Epithelial cell of esophagus (primary cell): ENCODE data around the gene CNOT3.
"Not testable (repeated sequence)": the region's sequence is repeated elsewhere in the genome, so short reads cannot be mapped to it uniquely, and the experiment has no call there.

Experiments used
- DNase-seq: peaks from one replicate; pipeline ENCODE4 v3.0.0; 2010; ENCODE audit warnings: low read depth
- H3K4me3 ChIP-seq: 2 replicates; pipeline ENCODE4 v1.5.1; 2011; ENCODE audit warnings: mild to moderate bottlenecking, low read length, control low read depth
- CTCF ChIP-seq: IDR thresholded peaks from 2 replicates; pipeline ENCODE4 v1.5.1; 2011; ENCODE audit warnings: low read depth, mild to moderate bottlenecking, low read length, control low read depth, inconsistent platforms; ENCODE audit not compliant: insufficient read depth; ENCODE audit errors: missing control alignments

Gene CNOT3

GRCh38 chr19:54173359-54173699 is 35.8 kb downstream of the CNOT3 start:
- TF ChIP-seq CTCF: no peak
- H3K4me3 ChIP-seq: peak overlapping the region; percentile 63
- DNase-seq: peak; percentile 83

GRCh38 chr19:54173951-54174834 is 36.6 kb downstream of the CNOT3 start:
- no peak for DNase-seq
- no peak overlapping the region for H3K4me3 ChIP-seq
- TF ChIP-seq CTCF: no peak

- no peak overlapping the region for H3K4me3 ChIP-seq
- DNase-seq: no peak
- TF ChIP-seq CTCF: no peak
These were observed 41.2 kb downstream of the CNOT3 start for GRCh38 chr19:54178581-54179261.

- no peak for DNase-seq
These were observed 41.8 kb downstream of the CNOT3 start for GRCh38 chr19:54179262-54179852.

GRCh38 chr19:54179921-54180461 is 42.4 kb downstream of the CNOT3 start:
- peak; percentile 63 for DNase-seq
- TF ChIP-seq CTCF: peak; percentile 47
- no peak overlapping the region for H3K4me3 ChIP-seq

More at GRCh38 chr19:54179262-54179852, 41.8 kb downstream of the CNOT3 start:
- TF ChIP-seq CTCF: no peak
- H3K4me3 ChIP-seq: no peak overlapping the region

- no peak for TF ChIP-seq CTCF
- DNase-seq: no peak
- H3K4me3 ChIP-seq: no peak overlapping the region
These were observed 43.1 kb downstream of the CNOT3 start for GRCh38 chr19:54180691-54181091.

GRCh38 chr19:54181894-54182293 is 44.3 kb downstream of the CNOT3 start:
- not testable (repeated sequence) for DNase-seq, H3K4me3 ChIP-seq
